Urinary bladder (tissue), 4 donors: ENCODE results near the gene ANO3. TPM values are rescaled to one million over a fixed set of nuclear protein-coding genes. Genes with fewer than 3 reads are reported as not detected.

Experiments
- DNase-seq: peaks from one replicate; pipeline ENCODE4 v3.0.0-alpha.2; 2015; ENCODE audit errors: extremely low spot score
- H3K27ac ChIP-seq: one replicate; pipeline ENCODE4 v1.5.1; 2013; ENCODE audit warnings: low read depth, mild to moderate bottlenecking, moderate library complexity
- H3K36me3 ChIP-seq: one replicate; pipeline ENCODE4 v1.6.1; 2013; ENCODE audit warnings: mild to moderate bottlenecking, moderate library complexity; ENCODE audit not compliant: insufficient read depth
- H3K4me1 ChIP-seq: one replicate; pipeline ENCODE4 v1.6.1; 2013; ENCODE audit warnings: mild to moderate bottlenecking, moderate library complexity; ENCODE audit not compliant: insufficient read depth
- H3K4me3 ChIP-seq: one replicate; pipeline ENCODE4 v1.5.1; 2013; ENCODE audit warnings: low read depth, low read length
- WGBS: extraction: QIAGEN DNeasy Blood & Tissue Kit; methylation state at CpG from one replicate; pipeline ENCODE4 v1.1.7; 2013; 5-methylcytosine and 5-hydroxymethylcytosine counted together
- polyA plus RNA-seq: library from polyadenylated mRNA; stranded (reverse); fragments of 200-250 nt; gene quantifications from one replicate; pipeline ENCODE4 v1.2.3, GENCODE V29; 2013
- total RNA-seq: library from RNA; depleted of rRNA; stranded (reverse); fragments of >200 nt; gene quantifications from one replicate; pipeline ENCODE4 v1.2.3, GENCODE V29; 2014
- donor health status: healthy with polysubstance abuse.
- donor health status: healthy.

ANO3 gene
- total and polyA plus RNA-seq, 2 donors: 0.14 to 1.2 TPM

GRCh38 chr11:26550022-26550421, 218.1 kb downstream of the ANO3 start:
- Histone ChIP-seq H3K36me3 (no peaks in the 10 kb centered on the region), H3K27ac (no peak overlapping the region), H3K4me3 (no peak overlapping the region), H3K4me1 (no peaks in the 10 kb centered on the region)
- WGBS: 77% methylated on average over 1 of the region's 1 CpG
- no peak for DNase-seq

- H3K4me1 ChIP-seq: no peaks in the 10 kb centered on the region
- WGBS: 57% methylated on average over 1 of the region's 1 CpG
Measured at GRCh38 chr11:26551186-26551801, 219.4 kb downstream of the ANO3 start.

GRCh38 chr11:26553182-26553581, 221.3 kb downstream of the ANO3 start:
- Histone ChIP-seq H3K4me3 (no peak overlapping the region), H3K4me1 (no peaks in the 10 kb centered on the region), H3K27ac (no peak overlapping the region), H3K36me3 (no peaks in the 10 kb centered on the region)
- WGBS: 76% methylated on average over 2 of the region's 2 CpGs
- DNase-seq: no peak

More at GRCh38 chr11:26551186-26551801, 219.4 kb downstream of the ANO3 start:
- DNase-seq: no peak
- H3K36me3 ChIP-seq: no peaks in the 10 kb centered on the region
- no peak overlapping the region for H3K4me3 ChIP-seq
- H3K27ac ChIP-seq: no peak overlapping the region

- Histone ChIP-seq H3K4me1 (no peaks in the 10 kb centered on the region), H3K4me3 (no peak overlapping the region), H3K27ac (no peak overlapping the region), H3K36me3 (no peaks in the 10 kb centered on the region)
- no peak for DNase-seq
- WGBS: 96% methylated on average over 5 of the region's 5 CpGs
Measured at GRCh38 chr11:26554455-26554854, 222.5 kb downstream of the ANO3 start.

GRCh38 chr11:26556582-26556981, 224.7 kb downstream of the ANO3 start:
- WGBS: 81% methylated on average over 1 of the region's 1 CpG
- H3K4me1 ChIP-seq: no peaks in the 10 kb centered on the region
- H3K27ac ChIP-seq: no peak overlapping the region
- no peaks in the 10 kb centered on the region for H3K36me3 ChIP-seq
- no peak overlapping the region for H3K4me3 ChIP-seq
- DNase-seq: no peak

- no peak overlapping the region for H3K27ac ChIP-seq
- WGBS: 35% methylated on average over 3 of the region's 3 CpGs
- no peaks in the 10 kb centered on the region for H3K36me3 ChIP-seq
- H3K4me3 ChIP-seq: no peak overlapping the region
- no peak for DNase-seq
- H3K4me1 ChIP-seq: no peaks in the 10 kb centered on the region
Measured at GRCh38 chr11:26557666-26558065, 225.7 kb downstream of the ANO3 start.

GRCh38 chr11:26558190-26558589, 226.3 kb downstream of the ANO3 start:
- no peak overlapping the region for H3K27ac ChIP-seq
- 56% methylated on average over 4 of the region's 4 CpGs for WGBS
- no peak overlapping the region for H3K4me3 ChIP-seq
- DNase-seq: no peak
- H3K4me1 ChIP-seq: no peaks in the 10 kb centered on the region
- H3K36me3 ChIP-seq: no peaks in the 10 kb centered on the region

GRCh38 chr11:26569646-26570045, 237.7 kb downstream of the ANO3 start:
- WGBS: 82% methylated on average over 2 of the region's 2 CpGs
- Histone ChIP-seq H3K4me3 (no peak overlapping the region), H3K27ac (no peak overlapping the region), H3K36me3 (no peaks in the 10 kb centered on the region), H3K4me1 (no peaks in the 10 kb centered on the region)
- no peak for DNase-seq

GRCh38 chr11:26571861-26572654, 240.1 kb downstream of the ANO3 start, which contains the start of gene MUC15:
TSS of gene MUC15 (minus strand) at chr11:26572263. CDS start at chr11:26567094, 5,169 bp downstream.
- DNase-seq: no peak
- 68% methylated on average over 12 of the region's 12 CpGs for WGBS
- no peaks in the 10 kb centered on the region for H3K4me1 ChIP-seq
- H3K27ac ChIP-seq: no peak within 1 kb of the TSS
- H3K36me3 ChIP-seq: no peaks in the 10 kb centered on the region
- H3K4me3 ChIP-seq: no peak within 1 kb of the TSS

GRCh38 chr11:26572770-26573402, 241.0 kb downstream of the ANO3 start:
- Histone ChIP-seq H3K4me1 (no peaks in the 10 kb centered on the region), H3K27ac (no peak overlapping the region), H3K4me3 (no peak overlapping the region), H3K36me3 (no peaks in the 10 kb centered on the region)
- no peak for DNase-seq
- 83% methylated on average over 11 of the region's 11 CpGs for WGBS

GRCh38 chr11:26573896-26574295, 242.0 kb downstream of the ANO3 start:
- WGBS: 91% methylated on average over 2 of the region's 2 CpGs
- Histone ChIP-seq H3K27ac (no peak overlapping the region), H3K4me3 (no peak overlapping the region), H3K4me1 (no peaks in the 10 kb centered on the region), H3K36me3 (no peaks in the 10 kb centered on the region)
- no peak for DNase-seq

- Histone ChIP-seq H3K36me3 (no peaks in the 10 kb centered on the region), H3K4me3 (no peak overlapping the region), H3K4me1 (no peaks in the 10 kb centered on the region), H3K27ac (no peak overlapping the region)
- DNase-seq: no peak
- 77% methylated on average over 5 of the region's 5 CpGs for WGBS
Measured at GRCh38 chr11:26575946-26576345, 244.0 kb downstream of the ANO3 start.

GRCh38 chr11:26578998-26579661, 247.2 kb downstream of the ANO3 start:
- Histone ChIP-seq H3K4me1 (no peaks in the 10 kb centered on the region), H3K36me3 (no peaks in the 10 kb centered on the region), H3K4me3 (no peak overlapping the region), H3K27ac (no peak overlapping the region)
- WGBS: 55% methylated on average over 1 of the region's 1 CpG
- no peak for DNase-seq
